Measurements from ENCODE around the gene HEATR5B. TPM values are rescaled to one million over a fixed set of nuclear protein-coding genes. Genes with fewer than 3 reads are reported as not detected.

The HEATR5B gene
- total RNA-seq, 1 donor, result 32.5 TPM

DNA sequence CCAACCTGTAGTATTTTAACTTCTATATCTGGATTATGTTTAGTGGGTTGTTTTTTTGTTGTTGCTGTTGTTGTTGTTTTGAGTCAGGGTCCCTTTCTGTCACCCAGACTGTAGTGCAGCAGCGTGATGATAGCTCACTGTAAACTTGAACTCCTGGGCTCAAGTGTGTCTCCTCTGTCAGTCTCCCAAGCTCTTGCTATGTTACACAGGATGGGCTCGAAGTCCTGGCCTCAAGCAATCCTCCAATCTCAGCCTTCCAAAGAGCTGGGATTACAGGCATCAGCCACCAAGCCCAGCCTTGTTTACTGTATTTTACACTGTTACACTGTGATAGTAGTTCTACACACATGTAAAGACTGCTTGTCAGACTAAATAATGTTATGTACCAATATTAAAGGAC is 108.1 kb downstream of the HEATR5B start:
- no peak overlapping the region for H3K4me3 ChIP-seq (ENCODE audit: low read length)
- no peaks in the 10 kb centered on the region for H3K4me1 ChIP-seq (ENCODE audit: insufficient read depth, low read length)
- H3K27me3 ChIP-seq (ENCODE audit: insufficient read depth, low read length), result no peaks in the 10 kb centered on the region
- H3K9me3 ChIP-seq (ENCODE audit: low read depth, low read length), result no peaks in the 10 kb centered on the region

DNA sequence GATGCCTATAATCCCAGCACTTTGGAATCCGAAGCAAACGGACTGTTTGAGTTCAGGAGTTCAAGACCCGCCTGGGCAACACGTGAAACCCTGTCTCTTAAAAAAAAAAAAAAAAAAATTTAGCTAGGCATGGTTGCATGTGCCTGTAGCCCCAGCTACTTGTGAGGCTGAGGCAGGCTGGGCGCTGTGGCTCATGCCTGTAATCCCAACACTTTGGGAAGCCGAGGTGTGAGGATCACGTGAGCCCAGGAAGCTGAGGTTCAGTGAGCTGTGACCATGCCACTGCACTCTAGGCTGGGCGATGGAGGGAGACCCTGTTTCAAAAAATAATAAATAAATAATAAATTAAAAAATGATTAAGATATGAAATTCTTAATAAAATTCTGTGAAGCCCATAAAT is 108.9 kb downstream of the HEATR5B start:
- no peaks in the 10 kb centered on the region for H3K4me1 ChIP-seq (ENCODE audit: insufficient read depth, low read length)
- H3K4me3 ChIP-seq (ENCODE audit: low read length), result no peak overlapping the region
- H3K9me3 ChIP-seq (ENCODE audit: low read depth, low read length), result no peaks in the 10 kb centered on the region
- no peaks in the 10 kb centered on the region for H3K27me3 ChIP-seq (ENCODE audit: insufficient read depth, low read length)

DNA sequence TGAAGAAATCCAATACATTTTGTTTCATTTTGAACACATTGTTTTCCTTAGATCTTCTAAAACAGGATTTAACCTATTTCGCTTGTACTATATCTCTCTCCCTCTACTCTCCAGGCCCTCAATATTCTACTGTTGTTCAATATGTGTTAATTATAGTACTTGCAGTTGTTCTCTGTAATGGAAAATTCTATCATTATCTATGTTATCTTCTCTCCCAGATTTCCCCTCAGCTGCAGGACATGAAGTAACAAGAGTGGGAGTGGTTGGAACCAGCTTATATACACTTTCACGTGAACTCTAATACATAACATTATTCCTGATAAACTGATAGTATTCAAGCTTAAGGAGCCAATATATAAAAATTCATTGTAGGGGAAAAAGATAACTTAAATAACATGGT is 110.9 kb downstream of the HEATR5B start:
- H3K4me3 ChIP-seq (ENCODE audit: low read length), result no peak overlapping the region
- H3K4me1 ChIP-seq (ENCODE audit: insufficient read depth, low read length), result no peaks in the 10 kb centered on the region
- no peaks in the 10 kb centered on the region for H3K27me3 ChIP-seq (ENCODE audit: insufficient read depth, low read length)
- no peaks in the 10 kb centered on the region for H3K9me3 ChIP-seq (ENCODE audit: low read depth, low read length)

DNA sequence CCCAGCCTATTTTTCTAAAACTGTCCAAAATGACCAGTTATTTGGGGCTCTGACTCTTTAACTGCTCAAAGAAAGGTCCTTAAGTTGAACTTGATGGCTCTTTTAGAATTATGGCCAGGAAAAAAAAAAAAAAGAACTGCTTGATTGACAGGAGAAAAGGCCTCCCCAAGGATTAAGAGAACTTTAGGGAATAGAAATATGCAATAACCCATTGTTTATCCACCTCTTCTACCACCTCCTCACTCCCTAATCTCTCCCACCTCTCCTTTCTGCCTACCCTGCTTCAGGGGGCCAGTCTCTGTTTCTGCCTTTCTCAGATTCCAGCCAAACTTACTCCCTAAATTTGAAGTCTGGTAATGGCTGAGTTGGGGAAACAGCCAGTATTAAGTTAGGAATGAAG is 112.2 kb downstream of the HEATR5B start:
- H3K4me1 ChIP-seq (ENCODE audit: insufficient read depth, low read length), result peaks cover 8% of the 10 kb centered on the region
- H3K4me3 ChIP-seq (ENCODE audit: low read length), result no peak overlapping the region
- H3K9me3 ChIP-seq (ENCODE audit: low read depth, low read length), result no peaks in the 10 kb centered on the region
- no peaks in the 10 kb centered on the region for H3K27me3 ChIP-seq (ENCODE audit: insufficient read depth, low read length)

DNA sequence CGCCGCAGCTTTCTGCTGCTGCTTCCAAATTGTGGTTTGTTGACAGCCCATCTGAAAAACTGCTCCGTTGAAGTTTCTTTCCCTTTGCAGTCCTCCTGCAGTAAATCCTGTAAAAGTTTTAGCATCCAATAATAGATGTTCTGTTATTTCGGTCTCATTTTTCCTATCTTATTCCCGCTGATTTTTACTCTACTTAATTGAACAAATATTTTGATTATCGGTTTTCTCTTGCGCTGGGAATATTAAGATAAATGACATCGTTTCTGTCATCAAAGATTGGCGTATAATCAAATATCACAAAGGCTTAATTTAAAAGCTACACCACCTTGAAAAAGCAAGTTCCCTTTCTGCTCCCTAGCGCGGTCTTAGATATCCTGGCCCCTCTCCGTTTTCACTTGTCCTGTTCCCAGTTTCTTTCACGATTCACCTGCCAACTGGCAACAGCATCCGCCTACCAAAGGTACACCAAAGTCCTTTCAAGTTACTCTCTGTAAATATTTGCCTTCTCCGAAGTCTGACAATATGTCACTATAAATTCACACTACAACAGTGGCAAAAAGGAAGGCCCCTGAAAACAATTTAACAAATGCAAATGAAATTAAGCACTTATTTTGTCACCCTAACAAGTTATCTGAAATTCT is 116.8 kb downstream of the HEATR5B start:
- Histone ChIP-seq H3K27me3 (ENCODE audit: insufficient read depth, low read length) (no peaks in the 10 kb centered on the region), H3K9me3 (ENCODE audit: low read depth, low read length) (no peaks in the 10 kb centered on the region), H3K4me3 (ENCODE audit: low read length) (peak overlapping the region; percentile 77), H3K4me1 (ENCODE audit: insufficient read depth, low read length) (peaks cover 29% of the 10 kb centered on the region)

DNA sequence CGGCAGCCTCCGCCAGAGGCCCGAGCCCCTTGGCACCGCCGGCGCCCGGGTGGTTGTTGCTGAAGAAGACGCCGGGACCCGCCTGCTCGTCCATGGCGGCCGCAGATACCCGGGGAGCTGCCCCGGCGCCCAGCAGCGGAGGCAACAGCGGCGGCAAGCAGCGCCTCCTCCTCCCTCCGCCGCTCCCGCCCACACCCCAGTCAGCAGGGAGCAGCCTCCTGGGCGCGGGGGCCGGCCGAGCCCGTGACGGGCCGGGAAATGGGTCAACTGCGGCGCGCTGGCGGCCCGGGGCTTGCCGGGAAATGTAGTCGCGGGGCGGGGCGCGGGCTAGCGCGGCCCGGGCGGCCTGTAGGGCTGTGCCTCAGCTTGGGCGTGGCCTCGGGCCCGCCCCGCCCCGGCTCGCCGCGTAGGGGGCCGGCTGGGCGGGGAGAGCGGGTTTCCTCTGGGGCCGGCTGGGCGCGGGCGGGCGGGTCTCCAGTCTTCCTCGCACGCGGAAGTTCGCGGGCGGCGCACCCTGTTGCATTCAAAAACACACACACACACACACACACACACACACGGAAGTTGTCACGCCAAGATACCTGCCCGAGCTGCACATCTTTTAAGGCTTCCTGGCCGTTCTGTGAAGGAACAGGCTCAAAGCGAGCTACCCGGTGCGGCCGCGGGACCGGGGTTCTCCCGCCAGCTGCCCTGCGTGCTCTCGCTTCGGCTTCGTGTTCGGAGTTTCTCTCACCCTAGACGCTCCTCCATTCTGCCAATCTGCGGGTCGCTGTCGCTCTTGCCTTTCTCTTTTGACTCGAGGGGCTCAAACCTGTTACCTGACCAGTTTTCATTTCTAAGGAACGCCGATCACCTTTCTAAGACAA is 117.6 kb downstream of the HEATR5B start, which contains the start of gene STRN:
STRN (minus strand) TSS at position 167 of the 866 bp plus-strand sequence; CDS start at position 94, 73 bp downstream.
- Histone ChIP-seq H3K4me3 (ENCODE audit: low read length) (peak within 1 kb of the TSS; percentile 83), H3K27me3 (ENCODE audit: insufficient read depth, low read length) (no peaks in the 10 kb centered on the region), H3K9me3 (ENCODE audit: low read depth, low read length) (no peaks in the 10 kb centered on the region), H3K4me1 (ENCODE audit: insufficient read depth, low read length) (peaks cover 29% of the 10 kb centered on the region)

DNA sequence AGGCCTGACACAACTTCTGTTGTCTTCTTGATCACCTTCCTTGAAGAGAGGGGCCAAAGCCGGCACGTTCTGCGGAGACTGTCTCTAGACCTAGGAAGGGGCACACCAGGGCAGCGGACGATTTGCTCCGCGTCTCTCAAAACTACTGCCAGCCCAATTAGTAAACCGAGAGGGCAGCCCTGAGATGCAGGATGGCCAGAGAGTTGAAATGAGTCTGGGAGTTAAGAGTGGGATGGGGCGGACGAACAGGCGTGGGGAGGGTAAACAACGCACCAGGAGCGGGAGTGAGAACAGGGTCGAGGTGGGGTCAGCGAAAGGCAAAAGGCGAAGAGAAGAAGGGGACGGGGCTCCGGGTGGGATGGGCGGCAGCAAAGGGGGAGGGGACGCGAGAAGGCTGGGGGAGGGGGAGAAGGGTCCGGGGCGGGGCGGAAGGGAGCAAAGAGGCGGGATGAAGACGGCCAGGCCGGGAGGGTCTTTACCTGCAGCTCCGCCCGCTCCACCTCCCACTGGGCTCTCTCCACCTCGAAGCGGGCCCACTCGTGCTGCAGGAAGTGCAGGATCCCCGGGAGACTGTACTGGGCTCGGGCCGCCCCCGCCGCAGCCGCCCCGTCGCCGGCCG is 118.3 kb downstream of the HEATR5B start:
- Histone ChIP-seq H3K4me1 (ENCODE audit: insufficient read depth, low read length) (peaks cover 29% of the 10 kb centered on the region), H3K27me3 (ENCODE audit: insufficient read depth, low read length) (no peaks in the 10 kb centered on the region), H3K4me3 (ENCODE audit: low read length) (peak overlapping the region; percentile 83), H3K9me3 (ENCODE audit: low read depth, low read length) (no peaks in the 10 kb centered on the region)

DNA sequence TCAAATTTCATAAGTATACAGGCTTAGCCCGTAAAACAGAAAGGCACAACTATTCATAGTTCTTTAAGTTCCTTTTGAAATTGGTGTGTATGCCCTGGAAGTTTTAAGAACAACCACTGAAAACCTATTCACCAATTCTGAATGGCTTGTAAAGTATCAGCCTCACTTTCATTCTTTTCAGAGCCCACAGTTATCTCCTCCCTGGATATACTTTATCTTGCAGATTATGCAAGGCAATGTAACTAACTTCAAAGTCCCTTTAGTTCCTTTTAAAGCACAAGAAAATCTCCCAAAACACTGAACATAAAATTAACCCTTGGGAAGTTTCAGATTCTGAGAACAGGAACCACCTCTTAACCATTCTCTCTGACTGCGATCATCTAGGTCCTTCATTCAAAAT is 119.0 kb downstream of the HEATR5B start:
- Histone ChIP-seq H3K27me3 (ENCODE audit: insufficient read depth, low read length) (no peaks in the 10 kb centered on the region), H3K4me1 (ENCODE audit: insufficient read depth, low read length) (peaks cover 29% of the 10 kb centered on the region), H3K4me3 (ENCODE audit: low read length) (peak overlapping the region; percentile 83), H3K9me3 (ENCODE audit: low read depth, low read length) (no peaks in the 10 kb centered on the region)

DNA sequence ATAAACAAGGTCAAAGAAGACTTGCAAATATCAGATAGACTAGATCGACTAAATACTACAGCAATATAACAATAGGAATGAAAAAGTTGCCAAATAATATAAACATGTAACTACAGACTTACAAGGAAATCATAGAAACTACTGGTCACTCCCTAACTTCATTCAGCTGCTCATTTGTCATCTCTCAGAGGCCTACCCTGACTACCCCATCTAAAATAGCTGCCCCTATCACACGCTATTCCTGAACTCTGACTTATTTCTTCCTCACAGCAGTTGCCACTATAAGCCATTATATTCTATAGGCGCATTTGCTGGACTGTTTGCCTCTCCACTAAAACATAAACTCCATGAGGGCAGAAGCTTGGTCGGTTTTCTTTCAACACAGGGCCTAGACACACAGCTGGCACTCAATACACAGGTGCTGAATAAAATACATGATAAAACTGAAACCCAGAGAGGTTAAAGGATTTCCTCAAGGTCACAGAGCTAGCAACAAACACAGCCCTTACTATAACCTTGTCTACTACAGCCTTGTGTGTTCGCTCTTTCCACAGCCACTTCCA is 119.6 kb downstream of the HEATR5B start:
- Histone ChIP-seq H3K9me3 (ENCODE audit: low read depth, low read length) (no peaks in the 10 kb centered on the region), H3K4me3 (ENCODE audit: low read length) (peak overlapping the region; percentile 2), H3K4me1 (ENCODE audit: insufficient read depth, low read length) (peaks cover 29% of the 10 kb centered on the region)

DNA sequence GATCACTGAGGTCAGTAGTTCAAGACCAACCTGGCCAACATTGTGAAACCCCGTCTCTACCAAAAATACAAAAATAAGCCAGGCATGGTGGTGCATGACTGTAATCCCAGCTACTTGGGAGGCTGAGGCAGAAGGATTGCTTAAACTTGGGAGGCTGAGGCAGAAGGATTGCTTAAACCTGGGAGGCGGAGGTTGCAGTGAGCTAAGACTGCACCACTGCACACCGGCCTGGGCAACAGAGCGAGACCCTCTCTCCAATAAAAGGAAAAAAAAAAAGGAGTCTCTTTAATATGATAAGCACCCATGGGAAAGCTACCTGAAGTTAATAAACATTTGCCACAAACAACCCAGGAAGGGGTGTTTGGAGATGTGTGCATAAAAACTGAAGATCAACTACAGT is 120.4 kb downstream of the HEATR5B start:
- no peaks in the 10 kb centered on the region for H3K27me3 ChIP-seq (ENCODE audit: insufficient read depth, low read length)
- H3K9me3 ChIP-seq (ENCODE audit: low read depth, low read length), result no peaks in the 10 kb centered on the region
- H3K4me1 ChIP-seq (ENCODE audit: insufficient read depth, low read length), result peaks cover 29% of the 10 kb centered on the region
- H3K4me3 ChIP-seq (ENCODE audit: low read length), result no peak overlapping the region

More for the DNA sequence above, 119.6 kb downstream of the HEATR5B start:
- H3K27me3 ChIP-seq (ENCODE audit: insufficient read depth, low read length), result no peaks in the 10 kb centered on the region

DNA sequence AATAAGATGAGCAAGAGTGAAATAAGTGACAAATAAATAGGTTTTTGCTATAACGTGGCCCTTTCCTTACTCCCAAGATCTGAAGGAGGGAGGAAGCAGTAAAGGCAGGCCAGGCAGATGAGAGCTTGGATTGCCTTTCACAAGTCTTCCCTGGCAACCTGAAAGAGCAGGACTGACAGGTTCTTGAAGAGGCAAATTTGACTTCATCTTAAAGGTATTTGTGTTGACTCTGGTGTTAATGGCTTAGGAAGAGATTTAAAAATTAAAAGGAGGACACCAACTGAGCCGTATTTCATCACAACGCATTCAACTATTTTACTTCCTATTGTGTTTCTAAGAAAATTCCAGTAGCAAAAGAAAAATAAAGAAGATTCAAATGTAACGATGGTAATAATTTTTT is 121.1 kb downstream of the HEATR5B start:
- no peaks in the 10 kb centered on the region for H3K9me3 ChIP-seq (ENCODE audit: low read depth, low read length)
- peaks cover 29% of the 10 kb centered on the region for H3K4me1 ChIP-seq (ENCODE audit: insufficient read depth, low read length)
- H3K4me3 ChIP-seq (ENCODE audit: low read length), result no peak overlapping the region
- no peaks in the 10 kb centered on the region for H3K27me3 ChIP-seq (ENCODE audit: insufficient read depth, low read length)

DNA sequence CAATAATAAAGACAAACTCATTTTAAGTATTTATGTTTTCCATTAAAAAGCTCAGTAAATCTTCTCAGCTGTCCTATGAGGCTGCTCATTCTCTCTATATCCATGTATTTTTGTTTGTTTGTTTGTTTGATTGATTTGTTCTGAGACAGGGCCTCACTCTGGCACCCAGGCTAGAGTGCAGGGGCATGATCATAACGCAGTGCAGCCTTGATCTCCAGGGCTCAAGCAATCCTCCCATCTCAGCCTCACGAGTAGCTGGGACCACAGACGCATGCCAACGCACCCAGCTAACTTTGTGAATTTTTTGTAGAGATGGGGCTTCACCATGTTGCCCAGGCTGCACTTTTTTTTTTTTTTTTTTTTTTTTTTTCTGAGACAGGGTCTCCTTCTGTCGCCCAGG is 123.4 kb downstream of the HEATR5B start:
- H3K4me1 ChIP-seq (ENCODE audit: insufficient read depth, low read length), result peaks cover 19% of the 10 kb centered on the region
- no peaks in the 10 kb centered on the region for H3K9me3 ChIP-seq (ENCODE audit: low read depth, low read length)
- H3K27me3 ChIP-seq (ENCODE audit: insufficient read depth, low read length), result no peaks in the 10 kb centered on the region
- no peak overlapping the region for H3K4me3 ChIP-seq (ENCODE audit: low read length)

DNA sequence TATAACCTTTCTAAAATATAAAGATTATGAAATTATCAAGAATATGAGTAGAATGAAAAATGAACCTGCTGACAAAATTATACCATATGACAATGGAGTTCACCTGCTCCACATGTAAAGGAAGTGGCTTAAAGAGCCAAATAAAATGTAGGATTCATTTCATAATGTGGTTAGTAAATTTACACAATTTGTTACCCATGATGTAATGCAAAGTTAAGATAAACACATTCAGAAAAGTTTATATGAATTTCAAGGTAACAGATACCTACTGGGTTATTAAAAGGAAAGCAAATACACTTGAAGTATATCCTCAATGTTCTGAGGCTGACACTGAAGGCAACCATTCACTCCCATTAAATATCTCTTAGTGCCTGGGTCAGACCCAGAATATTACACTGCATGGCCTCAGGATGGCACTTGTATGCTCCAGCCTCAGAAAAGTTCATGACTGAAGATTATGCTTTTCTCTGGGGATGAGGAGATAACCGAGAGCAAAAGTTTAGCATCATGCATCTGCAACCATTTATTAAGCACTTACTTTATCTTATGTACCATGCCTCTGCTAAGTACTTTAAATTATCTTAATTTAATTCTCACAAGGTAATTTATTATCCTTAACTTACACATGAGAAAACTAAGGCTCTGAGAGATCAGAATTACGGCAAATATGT is 124.0 kb downstream of the HEATR5B start:
- Histone ChIP-seq H3K4me1 (ENCODE audit: insufficient read depth, low read length) (peaks cover 12% of the 10 kb centered on the region), H3K9me3 (ENCODE audit: low read depth, low read length) (no peaks in the 10 kb centered on the region), H3K4me3 (ENCODE audit: low read length) (no peak overlapping the region), H3K27me3 (ENCODE audit: insufficient read depth, low read length) (no peaks in the 10 kb centered on the region)

DNA sequence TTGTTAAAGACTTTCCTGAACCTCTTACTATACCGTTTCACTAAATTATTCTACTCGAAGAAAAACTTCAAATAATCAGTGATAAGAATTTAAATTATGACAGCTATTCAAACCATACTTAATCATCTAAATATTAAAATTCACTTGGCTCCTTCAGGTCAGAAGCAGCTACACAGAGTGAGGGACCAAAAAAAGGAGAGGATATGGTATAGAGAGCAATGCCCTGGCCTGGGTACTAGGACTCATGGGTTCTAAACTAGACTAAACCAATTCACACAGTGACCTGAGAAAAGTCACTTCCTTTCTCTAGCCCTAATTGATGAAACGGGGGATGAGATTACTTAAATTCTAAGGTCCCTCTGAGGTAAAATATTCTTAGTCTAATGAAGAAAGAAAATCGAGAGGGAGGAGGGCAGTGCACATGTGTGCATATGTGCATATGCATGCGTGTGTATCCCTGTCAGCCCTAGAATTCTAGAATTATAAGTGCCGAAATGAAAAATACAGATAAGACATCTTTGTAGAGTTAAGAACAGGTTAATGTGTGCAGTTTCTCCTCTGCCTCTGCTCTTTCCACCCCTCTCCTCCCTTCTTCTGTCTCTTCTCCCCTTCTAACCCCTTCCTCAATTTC is 129.1 kb downstream of the HEATR5B start:
- Histone ChIP-seq H3K9me3 (ENCODE audit: low read depth, low read length) (no peaks in the 10 kb centered on the region), H3K4me1 (ENCODE audit: insufficient read depth, low read length) (no peaks in the 10 kb centered on the region), H3K4me3 (ENCODE audit: low read length) (no peak overlapping the region), H3K27me3 (ENCODE audit: insufficient read depth, low read length) (no peaks in the 10 kb centered on the region)
